ENCODE measurements around the gene AHRR.

Gene AHRR

DNA sequence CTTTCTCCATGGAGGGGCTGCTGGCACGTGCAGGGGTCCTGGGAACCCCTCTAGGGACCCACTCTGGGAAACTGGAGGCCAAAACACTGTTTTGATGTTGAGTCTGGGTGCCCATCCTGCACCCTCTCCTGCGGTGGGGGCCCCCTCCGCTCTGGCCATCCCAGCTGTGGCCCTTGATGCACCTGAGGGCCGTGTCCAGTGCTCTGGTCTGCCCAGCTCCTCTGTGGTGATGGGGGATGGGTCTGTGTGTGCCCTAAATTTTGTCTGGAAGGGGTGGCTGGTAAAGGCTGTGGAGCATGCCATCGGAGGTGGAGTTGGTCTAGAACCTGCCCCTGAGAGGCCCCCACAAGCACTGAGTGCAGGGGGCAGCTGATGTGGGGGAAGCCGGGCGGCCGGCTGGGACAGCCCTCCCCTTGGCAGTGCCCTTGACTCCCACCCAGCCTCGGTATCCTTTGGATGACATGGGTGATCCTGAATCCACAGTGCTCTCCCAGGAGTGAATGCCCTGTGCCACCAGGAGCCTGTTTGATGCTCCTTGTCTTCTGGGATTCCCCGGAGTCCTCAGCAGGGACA lies 26.3 kb downstream of the AHRR start:
- DNase-seq = no peak

DNA sequence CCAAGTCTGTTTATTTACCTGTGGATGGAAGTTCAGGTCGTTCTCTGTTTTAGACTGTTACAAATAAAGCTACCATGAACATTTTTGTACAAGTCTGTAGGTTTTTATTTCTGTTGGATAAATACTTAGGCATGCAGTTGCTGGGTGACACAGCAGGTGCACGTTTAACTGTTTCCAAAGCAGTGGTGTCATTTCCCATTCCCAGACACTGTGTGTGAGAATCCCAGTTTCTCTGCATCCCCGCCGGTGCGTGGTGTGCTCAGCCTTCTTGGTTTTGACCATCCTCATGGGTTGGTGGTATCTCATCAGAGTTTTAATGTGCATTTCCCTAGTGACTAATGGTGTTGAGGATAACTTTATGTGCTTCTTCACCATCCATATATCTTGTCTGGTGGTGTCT lies 27.2 kb downstream of the AHRR start:
- no peak for DNase-seq

- no peak for DNase-seq
Observed at GRCh38 chr5:350355-350754, 28.8 kb downstream of the AHRR start.

DNA sequence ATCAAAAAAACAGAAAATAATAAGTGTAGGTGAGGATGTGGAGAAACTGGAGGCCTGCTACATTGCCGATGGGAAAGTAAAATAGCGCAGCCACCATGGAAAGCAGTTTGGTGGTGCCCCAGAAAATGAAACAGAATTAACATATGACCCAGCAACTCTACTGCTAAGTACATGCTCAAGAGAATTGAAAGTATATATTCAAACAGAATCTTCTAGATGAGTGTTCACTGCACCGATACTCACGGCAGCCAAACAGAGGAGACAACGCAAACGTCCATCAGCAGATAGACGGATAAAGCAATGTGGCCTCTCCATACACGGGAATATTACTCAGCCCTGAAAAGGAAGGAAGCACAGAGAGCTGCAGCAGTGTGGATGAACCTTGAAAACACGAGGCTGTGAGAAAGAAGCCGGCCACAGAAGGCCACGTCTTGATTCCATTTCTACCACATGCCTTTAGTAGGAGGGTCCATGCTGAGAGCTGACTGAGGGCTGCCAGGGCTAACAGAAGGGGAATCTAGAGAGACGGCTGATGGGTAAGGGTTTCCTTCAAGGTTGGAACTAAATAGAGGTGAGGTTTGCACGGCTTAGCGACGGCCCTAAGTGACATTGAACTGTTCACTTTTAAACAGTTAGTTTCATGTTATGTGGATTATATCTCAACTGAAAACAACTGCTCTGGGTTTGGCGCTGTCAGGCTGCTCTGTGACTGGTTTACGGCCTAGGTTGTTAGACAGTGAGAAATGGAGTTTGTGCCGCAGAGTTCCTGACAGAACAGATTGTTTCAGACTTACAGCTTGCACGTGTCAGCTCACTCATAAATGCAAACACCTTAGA lies 29.8 kb downstream of the AHRR start:
- no peak for DNase-seq

DNA sequence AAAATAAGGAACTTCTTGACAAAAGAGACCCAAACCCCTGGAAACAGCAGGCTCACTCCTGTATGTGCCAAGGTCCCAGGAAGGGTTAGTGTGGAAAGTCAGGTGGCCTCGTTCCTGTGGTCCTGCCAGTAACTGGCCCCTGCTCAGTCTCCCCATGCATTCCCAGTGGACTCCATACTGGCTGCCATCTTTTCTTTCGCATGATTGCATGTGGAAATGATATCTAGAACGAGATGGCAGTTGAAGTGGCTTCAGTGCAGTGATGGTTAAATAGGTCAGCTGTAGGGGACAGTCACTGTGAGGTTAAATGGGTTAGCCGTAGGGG lies 30.4 kb downstream of the AHRR start:
- DNase-seq = no peak

DNA sequence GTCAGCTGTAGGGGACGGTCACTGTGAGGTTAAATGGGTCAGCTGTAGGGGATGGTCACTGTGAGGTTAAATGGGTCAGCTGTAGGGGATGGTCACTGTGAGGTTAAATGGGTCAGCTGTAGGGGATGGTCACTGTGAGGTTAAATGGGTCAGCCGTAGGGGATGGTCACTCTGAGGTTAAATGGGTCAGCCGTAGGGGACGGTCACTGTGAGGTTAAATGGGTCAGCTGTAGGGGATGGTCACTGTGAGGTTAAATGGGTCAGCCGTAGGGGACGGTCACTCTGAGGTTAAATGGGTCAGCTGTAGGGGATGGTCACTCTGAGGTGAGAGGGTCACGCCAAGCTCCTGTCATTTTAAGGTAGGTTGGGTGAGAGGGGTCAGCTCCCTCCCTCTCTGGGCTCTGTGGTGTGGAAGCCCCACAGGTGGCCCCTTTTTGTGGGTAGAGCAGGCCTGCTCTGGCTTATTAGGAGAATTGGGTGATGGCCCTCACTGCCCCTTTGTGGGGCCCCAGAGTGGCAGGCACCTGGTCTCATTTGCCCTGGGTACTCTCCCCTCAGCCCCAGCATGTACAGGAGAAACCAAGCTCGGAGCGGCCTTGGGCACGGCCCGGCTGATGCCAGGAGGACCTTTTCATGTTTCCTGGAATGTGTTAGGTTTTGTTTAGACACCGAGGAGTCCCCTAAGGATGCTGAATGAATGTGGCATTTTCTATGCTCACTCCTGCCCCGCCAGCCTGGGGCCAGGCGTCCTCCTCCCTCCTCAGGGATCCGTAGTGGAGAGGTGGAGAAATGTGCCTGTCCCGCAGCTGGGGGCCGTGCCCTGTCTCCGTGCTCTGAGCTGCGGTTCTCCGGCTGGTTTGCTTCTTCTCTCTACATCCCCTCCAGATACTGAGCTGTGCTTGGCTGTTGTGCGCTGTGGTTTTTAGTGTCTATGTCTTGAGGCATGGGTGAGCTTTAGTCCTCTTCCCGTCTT lies 31.4 kb downstream of the AHRR start:
- no peak for DNase-seq

GRCh38 chr5:353612-354580 lies 32.4 kb downstream of the AHRR start:
- DNase-seq = no peak

- no peak for DNase-seq
Observed at GRCh38 chr5:354581-355378, 33.3 kb downstream of the AHRR start.

- DNase-seq = no peak
Observed at GRCh38 chr5:355379-355935, 33.9 kb downstream of the AHRR start.

GRCh38 chr5:355958-356357 lies 34.4 kb downstream of the AHRR start:
- DNase-seq = no peak

DNA sequence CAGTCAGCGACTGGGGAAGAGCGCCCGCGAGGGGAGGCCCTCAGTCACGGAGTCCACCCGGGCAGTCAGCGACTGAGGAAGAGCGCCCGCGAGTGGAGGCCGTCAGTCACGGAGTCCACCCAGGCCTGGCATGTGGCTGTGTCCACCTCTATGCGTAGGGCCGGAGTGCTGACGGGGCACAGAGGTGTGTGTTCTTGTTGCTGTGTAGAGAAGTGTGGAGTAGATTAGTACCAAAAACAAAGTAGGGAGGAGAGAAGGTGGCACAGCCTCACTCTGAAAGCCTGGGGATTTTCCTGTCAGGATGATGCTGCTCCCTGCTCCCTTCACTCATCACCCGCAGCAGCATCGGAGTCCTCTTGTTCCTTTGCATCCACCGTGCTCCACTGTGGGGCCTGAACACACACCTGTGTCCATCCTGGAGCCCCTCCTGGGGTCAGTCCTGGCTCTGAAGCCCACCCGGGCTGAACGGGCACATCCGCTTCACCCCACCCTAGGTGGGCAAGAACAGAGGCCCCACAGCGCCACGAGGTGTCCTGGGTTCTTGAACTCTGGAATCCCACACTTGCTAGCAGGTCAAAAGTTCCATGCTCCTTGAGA lies 37.9 kb downstream of the AHRR start:
- DNase-seq = no peak

- no peak for DNase-seq
Observed at GRCh38 chr5:360257-361027, 38.9 kb downstream of the AHRR start.

- no peak for DNase-seq
Observed at GRCh38 chr5:362189-362588, 40.7 kb downstream of the AHRR start.

GRCh38 chr5:362978-363765 lies 41.7 kb downstream of the AHRR start:
- DNase-seq = no peak

DNA sequence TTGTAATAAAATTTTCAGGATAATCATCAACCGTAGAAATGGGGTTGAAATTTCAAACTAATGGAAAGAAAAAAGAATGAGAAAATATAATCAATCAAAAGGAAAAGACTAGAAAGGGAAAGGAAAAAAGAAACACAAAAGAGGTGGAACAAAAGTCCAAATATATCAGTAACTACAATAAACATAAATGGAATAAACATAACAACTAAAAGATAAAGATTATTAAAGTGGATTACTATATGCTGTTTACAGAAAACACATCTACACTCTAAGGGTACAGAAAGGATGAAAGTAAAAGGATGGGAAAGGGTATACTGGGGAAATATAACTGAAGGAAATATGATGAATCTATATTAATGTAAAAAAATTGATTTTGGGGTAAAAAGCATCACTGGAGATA lies 43.0 kb downstream of the AHRR start:
- DNase-seq = no peak

GRCh38 chr5:366541-367357 lies 45.2 kb downstream of the AHRR start:
- DNase-seq = no peak

DNA sequence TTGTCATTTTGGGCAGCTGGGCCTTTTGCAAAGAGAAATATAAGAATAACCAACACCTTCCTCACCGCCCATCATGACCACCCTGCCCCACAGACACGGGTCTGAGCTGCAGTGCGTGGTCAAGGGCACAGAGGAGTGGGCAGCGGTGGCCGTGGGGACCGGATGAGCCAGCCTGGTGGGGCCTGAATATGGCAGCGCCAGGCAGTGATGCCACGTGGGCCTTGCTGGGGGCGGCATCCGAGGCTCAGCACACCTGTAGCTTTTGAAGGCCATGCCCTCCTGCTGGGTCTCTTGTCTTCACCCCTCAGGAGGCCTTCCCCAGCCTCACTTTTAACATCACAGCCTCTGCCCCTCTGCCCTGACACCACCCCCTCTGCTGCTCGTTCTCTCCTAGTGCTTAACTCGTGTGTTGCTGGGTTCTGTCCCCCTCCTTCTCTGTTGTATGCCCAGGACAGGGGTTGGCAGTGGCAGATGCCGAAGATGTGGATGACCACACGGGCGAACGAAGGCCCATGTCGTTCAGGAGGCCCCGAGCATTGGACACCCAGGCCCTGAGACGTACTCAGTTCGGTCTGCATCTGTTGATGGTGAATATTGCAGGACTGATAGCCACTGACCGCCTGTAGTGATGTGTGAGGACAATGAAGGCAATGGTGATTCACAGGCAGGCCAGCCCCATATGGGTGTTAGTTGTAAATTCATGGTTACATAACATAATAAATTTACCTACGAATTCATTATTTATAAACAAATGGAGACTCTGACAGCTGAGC lies 46.0 kb downstream of the AHRR start:
- no peak for DNase-seq

Data from NK-92 treated with Interleukin-12 subunit alpha and Interleukin-12 subunit beta, amount 100 ng/mL, for 24 hours (cell line).